GM12875 (cell line): ENCODE measurements around the gene PCDH15.

Source experiments
- H3K4me3 ChIP-seq: one replicate; pipeline ENCODE4 v1.5.1; 2011; ENCODE audit warnings: low read depth, low read length, control low read depth
- CTCF ChIP-seq: IDR thresholded peaks from 2 replicates; pipeline ENCODE4 v1.5.1; 2011; ENCODE audit warnings: low read depth, mild to moderate bottlenecking, control low read depth, inconsistent platforms, low read length, moderate library complexity, borderline replicate concordance; ENCODE audit not compliant: insufficient read depth

PCDH15 gene

GRCh38 chr10:54203401-54203800, 597.6 kb downstream of the PCDH15 start:
- no peak overlapping the region for H3K4me3 ChIP-seq
- TF ChIP-seq CTCF = no peak

- no peak overlapping the region for H3K4me3 ChIP-seq
- no peak for TF ChIP-seq CTCF
These were observed 603.0 kb downstream of the PCDH15 start for GRCh38 chr10:54198051-54198450.

- no peak overlapping the region for H3K4me3 ChIP-seq
- no peak for TF ChIP-seq CTCF
These were observed 606.2 kb downstream of the PCDH15 start for GRCh38 chr10:54194806-54195205.

GRCh38 chr10:54159924-54160323, 641.1 kb downstream of the PCDH15 start:
- no peak for TF ChIP-seq CTCF
- no peak overlapping the region for H3K4me3 ChIP-seq

- H3K4me3 ChIP-seq = no peak overlapping the region
- TF ChIP-seq CTCF = no peak
These were observed 652.5 kb downstream of the PCDH15 start for GRCh38 chr10:54148508-54148907.

- no peak for TF ChIP-seq CTCF
These were observed 661.1 kb downstream of the PCDH15 start for GRCh38 chr10:54139819-54140428.

GRCh38 chr10:54137396-54137795, 663.6 kb downstream of the PCDH15 start:
- no peak for TF ChIP-seq CTCF
- H3K4me3 ChIP-seq = no peak overlapping the region

More at GRCh38 chr10:54139819-54140428, 661.1 kb downstream of the PCDH15 start:
- no peak overlapping the region for H3K4me3 ChIP-seq
